B cell (primary cell): ENCODE measurements around the gene CCNA1. TPM values are rescaled to one million over a fixed set of nuclear protein-coding genes. Genes with fewer than 3 reads are reported as not detected.

Source experiments
- ATAC-seq: fragments of 200-7000 bp; cut with Tn5 transposase; one replicate; pipeline ENCODE4 v1.10.0; 2021; ENCODE audit warnings: low read depth, mild to moderate bottlenecking, moderate number of reproducible peaks, moderate library complexity
- CTCF ChIA-PET: fragments of 350-600 bp; sonication (Branson Sonifier 250); formaldehyde crosslinking; loops from one replicate; lab custom pipeline; 2021; ENCODE audit warnings: antibody characterized with exemption, inconsistent platforms; lab: Charles Lee
- POLR2A ChIA-PET: fragments of 350-600 bp; sonication (Branson Sonifier 250); formaldehyde crosslinking; loops from one replicate; lab custom pipeline; 2021; ENCODE audit warnings: antibody characterized with exemption; lab: Charles Lee
- DNase-seq: peaks from one replicate; pipeline ENCODE4 v3.0.0; 2013
- H2AFZ ChIP-seq: 2 replicates; pipeline ENCODE4 v1.6.1; 2012; ENCODE audit warnings: mild to moderate bottlenecking, low read depth, low read length; ENCODE audit not compliant: insufficient read depth, poor library complexity, severe bottlenecking
- H3K27ac ChIP-seq, 2 donors: 1 replicate in 1 of 2; 2 replicates in 1 of 2; pipeline ENCODE4 v1.5.1; 2012 to 2013; ENCODE audit warnings: low read length in 2 of 2, mild to moderate bottlenecking in 2 of 2, moderate library complexity in 1 of 2
- H3K27me3 ChIP-seq, 4 experiments: fragments of 200-600 bp in 1 of 4; sonication (generic) in 1 of 4; replicated peaks in 1 of 4; 1 replicate in 2 of 4; 2 replicates in 2 of 4; pipeline versions ENCODE4 v1.6.1 to v1.7.0; 2013 to 2016; ENCODE audit warnings: low read length in 3 of 4, mild to moderate bottlenecking in 2 of 4, mixed read lengths in 1 of 4, moderate library complexity in 1 of 4; ENCODE audit not compliant: insufficient read depth in 4 of 4, control insufficient read depth in 3 of 4; ENCODE audit errors: control extremely low read depth in 1 of 4
- H3K36me3 ChIP-seq, 2 experiments: replicated peaks in 1 of 2; 1 replicate in 1 of 2; 2 replicates in 1 of 2; pipeline versions ENCODE4 v1.6.1 to v1.7.1; 2013; ENCODE audit warnings: low read length in 1 of 2; ENCODE audit not compliant: insufficient read depth in 2 of 2, control insufficient read depth in 1 of 2; ENCODE audit errors: control extremely low read depth in 1 of 2, extremely low read depth in 1 of 2
- H3K4me1 ChIP-seq, 2 donors: fragments of 200-600 bp in 1 of 2; sonication (generic) in 1 of 2; 1 replicate in 1 of 2; 2 replicates in 1 of 2; pipeline versions ENCODE4 v1.5.1 to v1.6.1; 2013 to 2017; ENCODE audit warnings: low read length in 2 of 2; ENCODE audit not compliant: control insufficient read depth in 2 of 2, insufficient read depth in 2 of 2
- H3K4me2 ChIP-seq: replicated peaks from 2 replicates; pipeline ENCODE3; 2012; ENCODE audit warnings: mild to moderate bottlenecking, low read depth, low read length; ENCODE audit not compliant: poor library complexity, severe bottlenecking
- H3K4me3 ChIP-seq, 5 experiments: fragments of 200-600 bp in 1 of 5; sonication (generic) in 1 of 5; 1 replicate in 3 of 5; 2 replicates in 2 of 5; pipeline versions ENCODE4 v1.5.1 to v1.7.0; 2011 to 2016; ENCODE audit warnings: low read length in 4 of 5, mild to moderate bottlenecking in 4 of 5, low read depth in 2 of 5, control low read depth in 1 of 5, moderate library complexity in 1 of 5; ENCODE audit not compliant: insufficient read depth in 1 of 5; ENCODE audit errors: control extremely low read depth in 1 of 5, extremely low read depth in 1 of 5
- H3K79me2 ChIP-seq: fragments of 200-600 bp; sonication (generic); one replicate; pipeline ENCODE4 v1.6.0; 2016; ENCODE audit warnings: low read length; ENCODE audit not compliant: control insufficient read depth, insufficient read depth
- H3K9ac ChIP-seq: fragments of 200-600 bp; sonication (generic); 2 replicates; pipeline ENCODE4 v1.6.1; 2017; ENCODE audit warnings: mild to moderate bottlenecking, low read length, moderate library complexity
- H3K9me3 ChIP-seq, 3 donors: one replicate each; pipeline versions ENCODE4 v1.6.1 to v1.7.1; 2013; ENCODE audit warnings: low read length in 2 of 3; ENCODE audit not compliant: control insufficient read depth in 2 of 3, insufficient read depth in 1 of 3; ENCODE audit errors: control extremely low read depth in 1 of 3
- H4K20me1 ChIP-seq: 2 replicates; pipeline ENCODE4 v1.6.0; 2012; ENCODE audit warnings: mild to moderate bottlenecking, low read length; ENCODE audit not compliant: insufficient read depth, control insufficient read depth, poor library complexity, severe bottlenecking
- H3K27ac Mint-ChIP-seq: one replicate; pipeline ENCODE4 v1.8.0; 2021; ENCODE audit warnings: mixed read lengths
- H3K27me3 Mint-ChIP-seq: one replicate; pipeline ENCODE4 v1.8.0; 2021; ENCODE audit warnings: mixed read lengths
- H3K4me1 Mint-ChIP-seq: one replicate; pipeline ENCODE4 v1.8.0; 2021; ENCODE audit warnings: mixed read lengths
- H3K4me3 Mint-ChIP-seq: one replicate; pipeline ENCODE4 v1.8.0; 2021; ENCODE audit warnings: mixed read lengths
- H3K9me3 Mint-ChIP-seq: one replicate; pipeline ENCODE4 v1.8.0; 2022; ENCODE audit warnings: mixed read lengths; ENCODE audit not compliant: insufficient read depth
- CTCF ChIP-seq: fragments of 200-600 bp; IDR thresholded peaks from one replicate; pipeline ENCODE4 v1.8.0; 2022; ENCODE audit warnings: antibody characterized with exemption, mild to moderate bottlenecking
- EZH2 ChIP-seq: IDR thresholded peaks from 2 replicates; pipeline ENCODE4 v1.6.1; 2012; ENCODE audit warnings: borderline replicate concordance, low read depth, mild to moderate bottlenecking, moderate library complexity, low read length; ENCODE audit not compliant: insufficient read depth, poor library complexity, severe bottlenecking
- WGBS: methylation state at CpG from one replicate; pipeline ENCODE4 v1.1.5; 2013; ENCODE audit warnings: missing lambda C conversion rate; ENCODE audit not compliant: insufficient coverage; 5-methylcytosine and 5-hydroxymethylcytosine counted together
- intact Hi-C: fragments of 100-400 bp; cut with micrococcal nuclease; formaldehyde crosslinking; loops from one replicate; pipeline ENCODE4 v1.10.0; 2022
- polyA plus RNA-seq: library from polyadenylated mRNA; depleted of rRNA; stranded (reverse); fragments of >200 nt; gene quantifications from 2 replicates; pipeline ENCODE4 v1.2.3, GENCODE V29; 2012
- total RNA-seq, 2 donors: library from RNA; stranded (reverse); fragments of 120-200 nt in 1 of 2; gene quantifications; 1 replicate in 1 of 2; 2 replicates in 1 of 2; pipeline versions ENCODE4 v1.2.3 to v1.2.4, GENCODE V29; 2013 to 2022

Gene CCNA1
- total and polyA plus RNA-seq, 2 donors (not counting 1 experiment from before 2014, with no cell fraction given) = 0.15 to 0.69 TPM

DNA sequence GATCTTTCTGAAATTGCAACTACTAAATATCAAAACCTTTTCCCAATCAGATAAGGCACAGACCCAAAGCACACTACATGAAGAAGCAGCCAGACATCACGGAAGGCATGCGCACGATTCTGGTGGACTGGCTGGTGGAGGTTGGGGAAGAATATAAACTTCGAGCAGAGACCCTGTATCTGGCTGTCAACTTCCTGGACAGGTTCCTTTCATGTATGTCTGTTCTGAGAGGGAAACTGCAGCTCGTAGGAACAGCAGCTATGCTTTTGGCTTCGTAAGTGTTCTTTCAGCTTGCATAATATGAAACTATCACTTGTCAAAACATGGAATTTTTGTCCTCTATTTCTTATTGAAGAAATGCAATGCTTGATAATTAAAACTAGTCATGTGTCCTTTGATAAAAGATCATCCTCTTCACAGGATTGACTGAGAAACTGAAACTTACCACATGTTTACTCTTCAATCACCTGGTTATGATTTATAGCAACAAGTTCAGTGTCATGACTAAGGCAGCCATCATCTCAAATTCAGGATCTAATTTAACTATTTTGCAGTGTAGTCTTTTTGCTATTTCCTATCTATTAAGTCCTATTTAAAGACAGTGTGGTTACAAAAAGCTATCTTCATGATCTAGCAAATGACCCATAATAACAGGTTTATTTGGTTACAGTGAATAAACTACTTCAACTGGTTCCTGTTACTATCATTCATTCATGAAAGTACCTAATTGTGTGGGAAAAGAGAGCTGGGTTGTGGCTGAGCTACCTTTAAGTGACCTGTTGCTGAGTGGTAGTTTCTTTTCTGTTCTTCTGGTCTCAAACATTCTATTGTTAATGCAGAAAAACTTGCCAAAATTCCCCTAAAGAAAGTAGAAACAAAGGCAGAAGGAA, 6.5 kb downstream of the CCNA1 start:
- POLR2A ChIA-PET = no interaction called here
- H3K9me3 Mint-ChIP-seq = no peaks in the 10 kb centered on the region

GRCh38 chr13:36445278-36445677, 13.0 kb downstream of the CCNA1 start:
- no peaks in the 10 kb centered on the region for H3K9me3 ChIP-seq
- Mint-ChIP-seq H3K27ac (no peak overlapping the region), H3K4me1 (no peaks in the 10 kb centered on the region), H3K9me3 (no peaks in the 10 kb centered on the region), H3K4me3 (no peak overlapping the region), H3K27me3 (peaks cover 9% of the 10 kb centered on the region)
- no peak overlapping the region for H3K9ac ChIP-seq
- intact Hi-C loops = no loop called here
- no CpG with 5 or more reads among the region's 5 CpGs for WGBS
- no peaks in the 10 kb centered on the region for H4K20me1 ChIP-seq
- no peak overlapping the region for H3K4me2 ChIP-seq
- no peak overlapping the region for H3K27ac ChIP-seq
- no peaks in the 10 kb centered on the region for H3K4me1 ChIP-seq
- DNase-seq (no peak), ATAC-seq (no peak)
- TF ChIP-seq EZH2 (no peak), CTCF (no peak)
- H3K4me3 ChIP-seq = no peak overlapping the region
- no peaks in the 10 kb centered on the region for H3K79me2 ChIP-seq
- ChIA-PET CTCF (interaction anchor here (1.0 to 1.3 kb wide), 2 partner anchors 10 to 27 kb away, joined by 3 read pairs; no protein-coding TSS in a partner anchor), POLR2A (no interaction called here)
- no peak overlapping the region for H2AFZ ChIP-seq
- H3K27me3 ChIP-seq = no peaks in the 10 kb centered on the region
- H3K36me3 ChIP-seq = no peaks in the 10 kb centered on the region

More for the DNA sequence above, 6.5 kb downstream of the CCNA1 start:
- Mint-ChIP-seq H3K27me3 (peaks cover 10% of the 10 kb centered on the region), H3K27ac (no peak overlapping the region), H3K4me3 (no peak overlapping the region), H3K4me1 (no peaks in the 10 kb centered on the region)
- intact Hi-C loops = no loop called here
- H3K4me2 ChIP-seq = no peak overlapping the region
- no peak for TF ChIP-seq EZH2
- no peak overlapping the region for H2AFZ ChIP-seq
- H3K27ac ChIP-seq = no peak overlapping the region
- H3K27me3 ChIP-seq = peaks cover 0 to 3% (median 0%) of the 10 kb centered on the region in 4 experiments
- WGBS = no CpG with 5 or more reads among the region's 6 CpGs
- H3K79me2 ChIP-seq = no peaks in the 10 kb centered on the region
- ATAC-seq = no peak
- no peak overlapping the region for H3K9ac ChIP-seq
- no peak overlapping the region for H3K4me3 ChIP-seq
- CTCF ChIA-PET = no interaction called here
- no peaks in the 10 kb centered on the region for H3K9me3 ChIP-seq
- no peaks in the 10 kb centered on the region for H4K20me1 ChIP-seq
- DNase-seq = no peak
- no peaks in the 10 kb centered on the region for H3K4me1 ChIP-seq
- H3K36me3 ChIP-seq = no peaks in the 10 kb centered on the region
